Pulmonary artery endothelial cell (primary cell): ENCODE results near the gene ITGA3. TPM values are rescaled to one million over a fixed set of nuclear protein-coding genes. Genes with fewer than 3 reads are reported as not detected.

Source experiments
- DNase-seq: peaks from one replicate; pipeline ENCODE4 v3.0.0-alpha.2; 2011; ENCODE audit warnings: low read depth, low spot score
- total RNA-seq: library from RNA; depleted of rRNA; stranded (reverse); fragments of >200 nt; gene quantifications from 2 replicates; pipeline ENCODE4 v1.2.3, GENCODE V29; 2014

ITGA3 gene
- total RNA-seq, 1 donor from 2014 or later, result 77.7 TPM

- no peak for DNase-seq
These were observed 36.0 kb downstream of the ITGA3 start for GRCh38 chr17:50091918-50092285.

DNA sequence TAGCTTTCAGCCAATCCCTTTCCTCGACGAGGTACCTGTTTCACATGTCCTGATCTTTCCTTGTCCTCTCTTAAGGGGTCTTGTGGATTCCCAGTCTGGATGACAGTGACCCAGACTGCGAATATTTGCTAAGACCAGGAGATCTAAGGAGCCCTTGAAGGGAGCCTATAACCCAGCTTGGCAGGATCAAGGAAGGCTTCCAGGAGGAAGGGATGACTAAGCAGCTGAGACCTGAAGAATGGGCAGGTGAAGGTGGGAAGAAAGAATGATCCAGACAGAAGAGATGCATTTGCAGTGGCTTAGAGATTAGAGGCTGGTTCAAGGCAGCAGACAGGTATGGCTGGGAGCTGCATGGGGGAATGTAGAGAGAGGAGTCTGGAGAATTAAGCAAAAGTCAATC is 37.3 kb downstream of the ITGA3 start:
- DNase-seq, result no peak

DNA sequence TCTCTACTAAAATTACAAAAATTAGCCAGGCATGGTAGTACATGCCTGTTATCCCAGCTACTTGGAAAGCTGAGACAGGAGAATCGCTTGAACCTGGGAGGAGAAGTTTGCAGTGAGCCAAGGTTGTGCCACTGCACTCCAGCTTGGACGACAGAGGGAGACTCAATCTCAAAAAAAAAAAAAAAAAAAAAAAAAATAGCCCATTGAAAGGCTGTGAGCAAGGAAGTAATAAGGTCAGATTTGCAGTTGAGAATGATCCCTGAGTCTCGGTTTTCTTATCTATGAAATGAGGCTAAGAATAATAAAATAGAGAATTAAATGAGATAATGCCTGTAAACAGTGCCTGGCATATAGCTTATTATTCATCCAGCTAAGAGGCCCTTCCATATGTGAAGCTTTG is 37.9 kb downstream of the ITGA3 start:
- DNase-seq, result no peak

- DNase-seq, result peak; percentile 57
These were observed 38.4 kb downstream of the ITGA3 start for GRCh38 chr17:50094243-50094752.

GRCh38 chr17:50094753-50095619 is 39.1 kb downstream of the ITGA3 start, which contains the start of gene PDK2:
TSS of gene PDK2 (plus strand) at chr17:50095351. CDS start at chr17:50095436, 85 bp downstream.
- peak; percentile 83 for DNase-seq

DNA sequence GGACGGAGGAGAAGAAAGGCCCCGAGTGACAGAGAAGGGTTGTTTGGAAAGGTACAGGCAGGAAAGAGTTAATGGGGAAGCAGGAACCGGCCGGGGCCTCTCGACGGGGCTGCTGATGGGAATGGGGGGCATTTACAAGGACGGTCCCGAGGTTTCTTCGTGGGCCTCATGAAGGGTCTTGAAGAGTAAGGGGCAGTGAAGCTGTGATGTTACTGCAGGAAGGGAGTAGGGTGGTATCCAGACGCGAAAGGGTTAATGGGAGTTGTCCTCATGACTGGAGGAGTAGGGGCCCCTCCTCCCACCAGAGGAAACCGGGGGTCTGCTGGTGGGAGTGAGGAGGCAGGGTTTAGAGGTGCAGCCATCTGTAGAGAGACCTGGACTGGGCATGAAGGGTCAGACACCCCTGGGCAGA is 39.7 kb downstream of the ITGA3 start:
- DNase-seq, result no peak

- DNase-seq, result no peak
These were observed 40.2 kb downstream of the ITGA3 start for GRCh38 chr17:50096092-50096491.

- no peak for DNase-seq
These were observed 40.8 kb downstream of the ITGA3 start for GRCh38 chr17:50096758-50097157.

DNA sequence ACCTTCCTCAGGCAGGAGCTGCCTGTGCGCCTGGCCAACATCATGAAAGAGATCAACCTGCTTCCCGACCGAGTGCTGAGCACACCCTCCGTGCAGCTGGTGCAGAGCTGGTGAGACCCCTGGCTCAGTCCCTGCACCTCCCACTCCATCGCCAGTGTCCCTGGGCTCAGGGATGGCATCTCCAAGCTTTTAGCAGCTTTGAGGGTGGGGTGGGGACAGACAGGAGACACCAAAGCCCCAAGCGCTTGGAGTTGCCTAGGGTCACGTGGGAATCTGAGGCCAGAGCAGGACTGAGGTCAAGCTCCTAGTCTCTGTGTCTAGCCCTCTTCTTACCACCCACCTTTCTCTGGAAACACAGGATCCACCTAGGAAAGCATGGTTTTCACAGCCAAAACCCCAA is 41.5 kb downstream of the ITGA3 start:
- DNase-seq, result no peak

- no peak for DNase-seq
These were observed 42.0 kb downstream of the ITGA3 start for GRCh38 chr17:50097926-50098325.

GRCh38 chr17:50098583-50098982 is 42.7 kb downstream of the ITGA3 start:
- no peak for DNase-seq

DNA sequence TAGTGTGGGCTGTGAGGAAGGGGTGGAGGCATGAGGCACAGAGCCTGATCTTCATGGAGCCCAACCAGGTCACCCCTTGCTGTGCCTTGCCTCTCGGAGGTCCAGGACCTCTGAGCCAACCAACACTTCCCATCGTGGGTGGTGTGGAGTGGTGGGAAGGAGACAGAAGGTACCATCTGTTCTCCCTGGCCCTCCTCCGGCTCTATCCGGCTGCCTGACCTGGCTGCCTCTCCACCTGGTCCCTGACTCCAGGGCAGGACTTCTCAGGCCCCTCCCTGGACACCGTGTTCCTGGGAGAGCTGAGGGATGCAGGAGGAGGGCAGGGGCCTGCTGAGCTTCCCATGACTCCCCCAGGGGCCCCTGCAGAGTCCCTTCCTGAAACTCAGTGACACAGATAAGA is 43.1 kb downstream of the ITGA3 start:
- no peak for DNase-seq

- DNase-seq, result no peak
These were observed 44.6 kb downstream of the ITGA3 start for GRCh38 chr17:50100480-50100883.

DNA sequence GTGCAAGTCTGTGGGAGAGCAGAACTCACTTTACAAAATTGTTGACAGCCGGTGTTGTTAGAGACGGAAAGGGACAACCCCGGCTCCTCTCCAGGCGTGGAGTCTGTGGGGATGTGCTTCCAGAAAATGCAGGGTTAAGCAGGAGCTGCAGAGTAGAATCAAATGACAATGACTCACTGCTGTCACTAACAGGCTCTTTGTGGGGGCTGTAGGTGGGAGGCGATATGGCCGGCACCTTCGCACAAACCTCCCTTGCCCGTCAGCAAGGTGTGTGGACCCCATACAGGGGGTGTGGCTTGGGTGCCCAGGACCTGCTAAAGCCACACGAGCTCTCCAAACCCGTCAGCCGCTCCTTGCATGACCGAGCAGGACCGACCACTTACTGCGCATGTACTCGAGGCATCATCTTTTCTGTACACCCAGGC is 45.0 kb downstream of the ITGA3 start:
- no peak for DNase-seq

GRCh38 chr17:50101346-50102163 is 45.6 kb downstream of the ITGA3 start:
- no peak for DNase-seq

GRCh38 chr17:50102164-50102991 is 46.5 kb downstream of the ITGA3 start:
- no peak for DNase-seq

GRCh38 chr17:50103252-50103651 is 47.3 kb downstream of the ITGA3 start:
- no peak for DNase-seq

GRCh38 chr17:50103941-50104340 is 48.0 kb downstream of the ITGA3 start:
- no peak for DNase-seq

- no peak for DNase-seq
These were observed 49.9 kb downstream of the ITGA3 start for GRCh38 chr17:50105811-50106210.

DNA sequence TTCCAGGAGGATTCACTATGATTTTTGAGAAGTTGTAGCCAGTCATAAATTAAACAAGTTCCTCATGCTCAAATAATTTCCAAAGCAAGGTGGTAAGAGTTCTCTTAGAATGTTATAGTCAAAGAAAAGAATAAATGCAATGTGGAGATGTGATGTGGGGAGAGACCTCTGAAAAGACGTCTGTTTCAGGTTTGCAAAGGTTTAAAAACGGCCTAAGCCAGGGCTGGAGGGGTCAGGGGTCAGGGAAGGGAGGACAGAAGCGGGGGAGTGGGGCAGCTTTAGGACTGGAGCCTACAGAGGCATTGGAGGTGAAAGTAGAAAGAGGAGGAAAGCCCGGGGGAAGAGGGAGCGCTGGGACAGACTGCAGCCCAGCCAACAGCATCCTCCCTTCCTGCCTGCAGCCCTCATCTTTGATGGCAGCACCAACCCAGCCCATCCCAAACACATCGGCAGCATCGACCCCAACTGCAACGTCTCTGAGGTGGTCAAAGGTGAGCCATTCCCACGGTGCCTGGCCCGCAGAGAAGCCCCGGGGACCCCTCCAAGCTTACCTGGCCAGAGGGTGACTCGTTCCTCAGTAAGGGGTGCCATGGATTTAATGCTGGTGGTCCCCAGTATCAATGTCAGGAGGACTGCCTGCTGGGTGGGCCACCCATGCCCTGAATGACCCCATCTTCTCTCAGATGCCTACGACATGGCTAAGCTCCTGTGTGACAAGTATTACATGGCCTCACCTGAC is 50.7 kb downstream of the ITGA3 start:
- DNase-seq, result no peak
